Activated CD8-positive, alpha-beta T cell treated with anti-CD3 and anti-CD28 coated beads for 36 hours (primary cell): ENCODE data around the gene CRYBA4. TPM values are rescaled to one million over a fixed set of nuclear protein-coding genes. Genes with fewer than 3 reads are reported as not detected.

Experiments used
- ATAC-seq: fragments of 200-7000 bp; cut with Tn5 transposase; one replicate; pipeline ENCODE4 v1.10.0; 2021; ENCODE audit warnings: mild to moderate bottlenecking, moderate library complexity
- CTCF ChIA-PET: fragments of 350-600 bp; sonication (Branson Sonifier 250); formaldehyde crosslinking; loops from one replicate; lab custom pipeline; 2021; ENCODE audit warnings: antibody characterized with exemption; lab: Charles Lee
- POLR2A ChIA-PET: fragments of 350-600 bp; sonication (Branson Sonifier 250); formaldehyde crosslinking; loops from one replicate; lab custom pipeline; 2021; ENCODE audit warnings: antibody characterized with exemption; lab: Charles Lee
- DNase-seq: peaks from one replicate; pipeline ENCODE4 v3.0.0-alpha.2; 2020
- H3K27ac Mint-ChIP-seq: one replicate; pipeline ENCODE4 v1.8.0; 2021; ENCODE audit warnings: mild to moderate bottlenecking, mixed read lengths
- H3K27me3 Mint-ChIP-seq: one replicate; pipeline ENCODE4 v1.8.0; 2021; ENCODE audit warnings: mixed read lengths
- H3K36me3 Mint-ChIP-seq: one replicate; pipeline ENCODE4 v1.8.0; 2021; ENCODE audit warnings: low read depth, mixed read lengths
- H3K4me1 Mint-ChIP-seq: one replicate; pipeline ENCODE4 v1.8.0; 2021; ENCODE audit warnings: low read depth, mixed read lengths
- H3K4me3 Mint-ChIP-seq: one replicate; pipeline ENCODE4 v1.8.0; 2021; ENCODE audit warnings: mild to moderate bottlenecking, moderate library complexity, mixed read lengths
- H3K9me3 Mint-ChIP-seq: one replicate; pipeline ENCODE4 v1.8.0; 2021; ENCODE audit warnings: mixed read lengths
- CTCF ChIP-seq: fragments of 200-600 bp; IDR thresholded peaks from one replicate; pipeline ENCODE4 v1.8.0; 2022; ENCODE audit warnings: antibody characterized with exemption, mild to moderate bottlenecking
- intact Hi-C: fragments of 100-400 bp; cut with micrococcal nuclease; formaldehyde crosslinking; loops from one replicate; pipeline ENCODE4 v1.10.0; 2022
- total RNA-seq, 2 experiments: library from RNA; stranded (reverse); gene quantifications; one replicate each; pipeline ENCODE4 v1.2.3, GENCODE V29; 2021

The CRYBA4 gene
- total RNA-seq, 2 experiments from 2014 or later, result not detected

GRCh38 chr22:26587991-26588613 is 33.7 kb upstream of the CRYBA4 start:
- Mint-ChIP-seq H3K4me3 (peak overlapping the region; percentile 89), H3K36me3 (peaks cover 22% of the 10 kb centered on the region), H3K27ac (peak overlapping the region; percentile 89), H3K9me3 (no peaks in the 10 kb centered on the region), H3K4me1 (peaks cover 71% of the 10 kb centered on the region), H3K27me3 (no peaks in the 10 kb centered on the region)
- no peak for DNase-seq
- ATAC-seq, result no peak
- TF ChIP-seq CTCF, result no peak
- ChIA-PET POLR2A (interaction anchor here (0.6 to 1.5 kb wide), 2 partner anchors 11 to 90 kb away, joined by 3 read pairs; no protein-coding TSS in a partner anchor), CTCF (interaction anchor here (1.3 to 1.5 kb wide), 2 partner anchors 8 to 10 kb away, joined by 3 to 4 read pairs; no protein-coding TSS in a partner anchor)
- intact Hi-C loops, result no loop called here

GRCh38 chr22:26588729-26589366 is 32.9 kb upstream of the CRYBA4 start:
- no peak for TF ChIP-seq CTCF
- Mint-ChIP-seq H3K27me3 (no peaks in the 10 kb centered on the region), H3K4me1 (peaks cover 75% of the 10 kb centered on the region), H3K9me3 (no peaks in the 10 kb centered on the region), H3K27ac (peak overlapping the region; percentile 89), H3K36me3 (peaks cover 22% of the 10 kb centered on the region), H3K4me3 (peak overlapping the region; percentile 89)
- ChIA-PET POLR2A (interaction anchor here (0.7 to 1.5 kb wide), 6 partner anchors 10 to 83 kb away, joined by 3 to 4 read pairs (median 3); no protein-coding TSS in a partner anchor), CTCF (interaction anchor here (1.3 to 1.5 kb wide), 2 partner anchors 9 to 11 kb away, joined by 3 to 4 read pairs; no protein-coding TSS in a partner anchor)
- intact Hi-C loops, result no loop called here
- ATAC-seq (no peak), DNase-seq (peak; percentile 41)

- H3K4me1 Mint-ChIP-seq, result peaks cover 75% of the 10 kb centered on the region
Measured at GRCh38 chr22:26589367-26589844, 32.4 kb upstream of the CRYBA4 start.

GRCh38 chr22:26589845-26590736 is 31.7 kb upstream of the CRYBA4 start, which contains the start of gene TPST2:
Gene TPST2, minus strand, starts transcription at chr22:26590132. Its CDS starts 48,502 bp downstream, at chr22:26541630.
- ChIA-PET POLR2A (interaction anchor here (0.6 to 1.6 kb wide), 6 partner anchors 11 to 72 kb away, joined by 3 to 6 read pairs (median 3); partner anchors contain the start of gene MIAT), CTCF (no interaction called here)
- ATAC-seq (peak; percentile 76), DNase-seq (peak; percentile 72)
- H3K9me3 Mint-ChIP-seq, result no peaks in the 10 kb centered on the region
- intact Hi-C loops, result no loop called here
- H3K36me3 Mint-ChIP-seq, result peaks cover 18% of the 10 kb centered on the region
- peak within 1 kb of the TSS; percentile 89 for H3K27ac Mint-ChIP-seq
- no peaks in the 10 kb centered on the region for H3K27me3 Mint-ChIP-seq
- peak within 1 kb of the TSS; percentile 89 for H3K4me3 Mint-ChIP-seq
- peaks cover 73% of the 10 kb centered on the region for H3K4me1 Mint-ChIP-seq
- no peak for TF ChIP-seq CTCF

More at GRCh38 chr22:26589367-26589844, 32.4 kb upstream of the CRYBA4 start:
- H3K36me3 Mint-ChIP-seq, result peaks cover 18% of the 10 kb centered on the region
- ChIA-PET POLR2A (interaction anchor here (0.6 to 1.5 kb wide), 6 partner anchors 10 to 82 kb away, joined by 3 to 4 read pairs (median 3); partner anchors contain the start of gene MIAT), CTCF (interaction anchor here (1.3 to 1.5 kb wide), 2 partner anchors 9 to 11 kb away, joined by 3 to 4 read pairs; no protein-coding TSS in a partner anchor)
- intact Hi-C loops, result no loop called here
- H3K9me3 Mint-ChIP-seq, result no peaks in the 10 kb centered on the region
- DNase-seq, result peak; percentile 59
- H3K27me3 Mint-ChIP-seq, result no peaks in the 10 kb centered on the region
- TF ChIP-seq CTCF, result no peak
- peak; percentile 3 for ATAC-seq
- peak overlapping the region; percentile 89 for H3K4me3 Mint-ChIP-seq
- peak overlapping the region; percentile 89 for H3K27ac Mint-ChIP-seq
